Common myeloid progenitor, CD34-positive (primary cell): ENCODE results near the gene MYH9.
"Not testable (repeated sequence)": the region's sequence is repeated elsewhere in the genome, so short reads cannot be mapped to it uniquely, and the experiment has no call there.

Experiments used
- CTCF ChIA-PET: fragments of 350-600 bp; sonication (Branson Sonifier 250); formaldehyde crosslinking; loops from one replicate; lab custom pipeline; 2021; ENCODE audit warnings: antibody characterized with exemption; lab: Charles Lee
- POLR2A ChIA-PET: fragments of 350-600 bp; sonication (Branson Sonifier 250); formaldehyde crosslinking; loops from one replicate; lab custom pipeline; 2021; ENCODE audit warnings: antibody characterized with exemption; lab: Charles Lee
- DNase-seq, 3 donors: peaks; one replicate each; pipeline versions ENCODE4 v3.0.0 to v3.0.0-alpha.2; 2013
- H3K27ac ChIP-seq, 2 experiments: 1 replicate in 1 of 2; 2 replicates in 1 of 2; pipeline ENCODE4 v1.7.0; 2013; ENCODE audit warnings: inconsistent platforms in 2 of 2, low read length in 2 of 2, mild to moderate bottlenecking in 2 of 2, low read depth in 1 of 2, moderate library complexity in 1 of 2; ENCODE audit not compliant: severe bottlenecking in 2 of 2, insufficient read depth in 1 of 2, poor library complexity in 1 of 2
- H3K27me3 ChIP-seq, 5 experiments: replicated peaks in 2 of 5; 1 replicate in 3 of 5; 2 replicates in 2 of 5; pipeline versions ENCODE4 v1.6.1 to v1.7.0; 2013; ENCODE audit warnings: low read length in 4 of 5, mild to moderate bottlenecking in 2 of 5, moderate library complexity in 2 of 5, inconsistent platforms in 1 of 5; ENCODE audit not compliant: insufficient read depth in 5 of 5, control insufficient read depth in 4 of 5
- H3K36me3 ChIP-seq, 4 experiments: 1 replicate in 2 of 4; 2 replicates in 2 of 4; pipeline versions ENCODE4 v1.6.1 to v1.7.0; 2013; ENCODE audit warnings: low read length in 3 of 4, control low read depth in 1 of 4, mild to moderate bottlenecking in 1 of 4; ENCODE audit not compliant: control insufficient read depth in 4 of 4, insufficient read depth in 4 of 4
- H3K4me1 ChIP-seq, 4 experiments: 1 replicate in 3 of 4; 2 replicates in 1 of 4; pipeline versions ENCODE4 v1.6.1 to v1.7.1; 2013; ENCODE audit warnings: low read length in 3 of 4, mild to moderate bottlenecking in 3 of 4, control low read depth in 1 of 4, inconsistent platforms in 1 of 4, moderate library complexity in 1 of 4; ENCODE audit not compliant: control insufficient read depth in 4 of 4, insufficient read depth in 4 of 4; ENCODE audit errors: control extremely low read depth in 1 of 4
- H3K4me3 ChIP-seq, 7 experiments: 1 replicate in 4 of 7; 2 replicates in 3 of 7; pipeline versions ENCODE4 v1.5.1 to v1.7.0; 2013; ENCODE audit warnings: mild to moderate bottlenecking in 7 of 7, low read length in 6 of 7, moderate library complexity in 6 of 7, inconsistent platforms in 2 of 7, low read depth in 2 of 7, control low read depth in 1 of 7; ENCODE audit not compliant: insufficient read depth in 4 of 7, control insufficient read depth in 1 of 7; ENCODE audit errors: extremely low read depth in 1 of 7
- H3K9me3 ChIP-seq, 5 experiments: 1 replicate in 4 of 5; 2 replicates in 1 of 5; pipeline versions ENCODE4 v1.6.1 to v1.7.1; 2013; ENCODE audit warnings: low read length in 4 of 5, mild to moderate bottlenecking in 2 of 5, inconsistent platforms in 1 of 5, low read depth in 1 of 5, moderate library complexity in 1 of 5; ENCODE audit not compliant: control insufficient read depth in 4 of 5, insufficient read depth in 2 of 5; ENCODE audit errors: control extremely low read depth in 1 of 5
- WGBS: methylation state at CpG from one replicate; pipeline ENCODE4 v1.1.5; 2013; ENCODE audit not compliant: insufficient coverage; 5-methylcytosine and 5-hydroxymethylcytosine counted together

Gene MYH9

GRCh38 chr22:36395915-36396314 lies 8.1 kb upstream of the MYH9 start:
- no peaks in the 10 kb centered on the region for H3K27me3 ChIP-seq
- ChIA-PET CTCF (interaction anchor here (1.0 kb wide), 1 partner anchor 54 kb away, joined by 3 read pairs; no protein-coding TSS in a partner anchor), POLR2A (interaction anchor here (1.0 kb wide), 1 partner anchor 8 kb away, joined by 4 read pairs; no protein-coding TSS in a partner anchor)
- no CpG with 5 or more reads among the region's 2 CpGs for WGBS
- DNase-seq: peak in 2 of 3 donors; percentile 49 to 54
- no peaks in the 10 kb centered on the region for H3K9me3 ChIP-seq
- no peaks in the 10 kb centered on the region for H3K36me3 ChIP-seq
- no peak overlapping the region for H3K4me3 ChIP-seq
- H3K4me1 ChIP-seq: peaks cover 0 to 47% (median 15%) of the 10 kb centered on the region in 4 experiments
- H3K27ac ChIP-seq: no peak overlapping the region

GRCh38 chr22:36395055-36395849 lies 7.5 kb upstream of the MYH9 start:
- 88% methylated on average over 10 of the region's 12 CpGs for WGBS
- H3K36me3 ChIP-seq: no peaks in the 10 kb centered on the region
- no peaks in the 10 kb centered on the region for H3K9me3 ChIP-seq
- H3K4me3 ChIP-seq: no peak overlapping the region
- CTCF ChIA-PET: interaction anchor here (1.0 to 2.4 kb wide), 2 partner anchors 9 to 55 kb away, joined by 3 to 9 read pairs; no protein-coding TSS in a partner anchor
- H3K4me1 ChIP-seq: peaks cover 2 to 49% (median 18%) of the 10 kb centered on the region in 4 experiments
- no peaks in the 10 kb centered on the region for H3K27me3 ChIP-seq
- no peak overlapping the region for H3K27ac ChIP-seq
- no peak for DNase-seq
- POLR2A ChIA-PET: interaction anchor here (1.0 kb wide), 1 partner anchor 7 kb away, joined by 4 read pairs; no protein-coding TSS in a partner anchor

- Histone ChIP-seq H3K27ac (no peak overlapping the region), H3K9me3 (no peaks in the 10 kb centered on the region), H3K27me3 (no peaks in the 10 kb centered on the region), H3K36me3 (no peaks in the 10 kb centered on the region), H3K4me3 (no peak overlapping the region), H3K4me1 (peaks cover 2 to 44% (median 21%) of the 10 kb centered on the region in 4 experiments)
- no peak for DNase-seq
- POLR2A ChIA-PET: no interaction called here
- CTCF ChIA-PET: interaction anchor here (1.0 to 1.2 kb wide), 2 partner anchors 11 to 14 kb away, joined by 3 read pairs; no protein-coding TSS in a partner anchor
- 100% methylated on average over 3 of the region's 3 CpGs for WGBS
These were observed 3.9 kb upstream of the MYH9 start for GRCh38 chr22:36391638-36392037.

- H3K4me1 ChIP-seq: peaks cover 5 to 49% (median 36%) of the 10 kb centered on the region in 4 experiments
- H3K9me3 ChIP-seq, H3K27me3 ChIP-seq, H3K36me3 ChIP-seq, DNase-seq: not testable (repeated sequence)
- ChIA-PET POLR2A (interaction anchor here (0.6 kb wide), 1 partner anchor 75 kb away, joined by 3 read pairs; no protein-coding TSS in a partner anchor), CTCF (interaction anchor here (1.0 to 1.9 kb wide), 2 partner anchors 9 to 81 kb away, joined by 3 to 8 read pairs; no protein-coding TSS in a partner anchor)
- WGBS: 100% methylated on average over 5 of the region's 14 CpGs
- H3K27ac ChIP-seq: peak overlapping the region in 1 of 2 experiments; percentile 35
- H3K4me3 ChIP-seq: peak overlapping the region in 2 of 7 experiments; percentile 4 to 93
These were observed 1.4 kb upstream of the MYH9 start for GRCh38 chr22:36389122-36389521.

- peak overlapping the region; percentile 81 to 99 (median 91) for H3K4me3 ChIP-seq
- DNase-seq: no peak
- ChIA-PET POLR2A (interaction anchor here (0.7 to 2.6 kb wide), 10 partner anchors 9 to 83 kb away, joined by 3 to 11 read pairs (median 4); no protein-coding TSS in a partner anchor), CTCF (interaction anchor here (0.7 to 1.9 kb wide), 2 partner anchors 19 to 82 kb away, joined by 3 to 8 read pairs; no protein-coding TSS in a partner anchor)
- peaks cover 5 to 63% (median 48%) of the 10 kb centered on the region in 4 experiments for H3K4me1 ChIP-seq
- peak overlapping the region; percentile 64 to 80 for H3K27ac ChIP-seq
- no peaks in the 10 kb centered on the region for H3K27me3 ChIP-seq
- peaks cover 0 to 7% (median 0%) of the 10 kb centered on the region in 4 experiments for H3K36me3 ChIP-seq
- 0% methylated on average over 27 of the region's 31 CpGs for WGBS
- H3K9me3 ChIP-seq: no peaks in the 10 kb centered on the region
These were observed 133 bp downstream of the MYH9 start for GRCh38 chr22:36387709-36387958.

GRCh38 chr22:36386900-36387708 lies 663 bp downstream of the MYH9 start:
- CTCF ChIA-PET: interaction anchor here (0.7 to 1.0 kb wide), 2 partner anchors 9 to 20 kb away, joined by 3 to 6 read pairs; no protein-coding TSS in a partner anchor
- WGBS: under 1% methylated on average over 85 of the region's 91 CpGs
- H3K4me1 ChIP-seq: peaks cover 5 to 63% (median 48%) of the 10 kb centered on the region in 4 experiments

More at GRCh38 chr22:36386900-36387708, 663 bp downstream of the MYH9 start:
- POLR2A ChIA-PET: interaction anchor here (0.7 to 2.6 kb wide), 11 partner anchors 10 to 95 kb away, joined by 3 to 11 read pairs (median 3); partner anchors contain the start of gene TXN2
- Histone ChIP-seq H3K36me3 (peaks cover 0 to 7% (median 0%) of the 10 kb centered on the region in 4 experiments), H3K9me3 (no peaks in the 10 kb centered on the region), H3K27ac (peak overlapping the region; percentile 64 to 80), H3K27me3 (no peaks in the 10 kb centered on the region), H3K4me3 (peak overlapping the region; percentile 81 to 99 (median 91))
- DNase-seq: peak; percentile 60 to 88 (median 83)
